ENCODE results near the gene WDR90.

GRCh38 chr16:648071-648780 is 939 bp upstream of the WDR90 start:
- TF ChIP-seq CTCF (IDR thresholded peaks at IDR 0.05) (peak in 6 of 7 experiments; percentile 22 to 65 (median 58)), POLR2A (IDR thresholded peaks at IDR 0.05) (no peak)

All from body of pancreas (tissue), 4 donors.